ENCODE data around the gene MAP4K2. TPM values are rescaled to one million over a fixed set of nuclear protein-coding genes. Genes with fewer than 3 reads are reported as not detected.

The MAP4K2 gene
- total RNA-seq, 1 donor from 2014 or later, result 70.2 TPM

GRCh38 chr11:64834723-64835615 is 32.0 kb upstream of the MAP4K2 start:
- H3K27me3 Mint-ChIP-seq (ENCODE audit: insufficient read depth), result no peaks in the 10 kb centered on the region
- H3K4me3 Mint-ChIP-seq, result no peak overlapping the region
- H3K27ac Mint-ChIP-seq, result no peak overlapping the region
- H3K9me3 Mint-ChIP-seq, result no peaks in the 10 kb centered on the region
- no peak for DNase-seq (ENCODE audit: low spot score)
- intact Hi-C loops (cut with micrococcal nuclease), result no loop called here
- H3K36me3 Mint-ChIP-seq (ENCODE audit: low read depth), result no peaks in the 10 kb centered on the region
- H3K4me1 Mint-ChIP-seq (ENCODE audit: low read depth), result no peaks in the 10 kb centered on the region

- H3K4me1 Mint-ChIP-seq (ENCODE audit: low read depth), result no peaks in the 10 kb centered on the region
- no peaks in the 10 kb centered on the region for H3K27me3 Mint-ChIP-seq (ENCODE audit: insufficient read depth)
- H3K4me3 Mint-ChIP-seq, result no peak overlapping the region
- H3K36me3 Mint-ChIP-seq (ENCODE audit: low read depth), result no peaks in the 10 kb centered on the region
- H3K27ac Mint-ChIP-seq, result no peak overlapping the region
- no peaks in the 10 kb centered on the region for H3K9me3 Mint-ChIP-seq
- no peak for DNase-seq (ENCODE audit: low spot score)
- intact Hi-C loops (cut with micrococcal nuclease), result no loop called here
These were observed 31.2 kb upstream of the MAP4K2 start for GRCh38 chr11:64834031-64834722.

GRCh38 chr11:64833509-64833908 is 30.5 kb upstream of the MAP4K2 start:
- intact Hi-C loops (cut with micrococcal nuclease), result no loop called here
- Mint-ChIP-seq H3K36me3 (ENCODE audit: low read depth) (no peaks in the 10 kb centered on the region), H3K27me3 (ENCODE audit: insufficient read depth) (no peaks in the 10 kb centered on the region), H3K4me1 (ENCODE audit: low read depth) (no peaks in the 10 kb centered on the region), H3K27ac (no peak overlapping the region), H3K9me3 (no peaks in the 10 kb centered on the region), H3K4me3 (no peak overlapping the region)
- DNase-seq (ENCODE audit: low spot score), result no peak

GRCh38 chr11:64833198-64833502 is 30.1 kb upstream of the MAP4K2 start:
- no peak overlapping the region for H3K27ac Mint-ChIP-seq
- H3K9me3 Mint-ChIP-seq, result no peaks in the 10 kb centered on the region
- H3K36me3 Mint-ChIP-seq (ENCODE audit: low read depth), result no peaks in the 10 kb centered on the region
- no peak overlapping the region for H3K4me3 Mint-ChIP-seq
- intact Hi-C loops (cut with micrococcal nuclease), result no loop called here
- H3K27me3 Mint-ChIP-seq (ENCODE audit: insufficient read depth), result no peaks in the 10 kb centered on the region
- DNase-seq (ENCODE audit: low spot score), result no peak
- H3K4me1 Mint-ChIP-seq (ENCODE audit: low read depth), result no peaks in the 10 kb centered on the region

- DNase-seq (ENCODE audit: low spot score), result no peak
- Mint-ChIP-seq H3K4me1 (ENCODE audit: low read depth) (no peaks in the 10 kb centered on the region), H3K9me3 (no peaks in the 10 kb centered on the region), H3K27me3 (ENCODE audit: insufficient read depth) (no peaks in the 10 kb centered on the region), H3K27ac (no peak overlapping the region), H3K4me3 (no peak overlapping the region), H3K36me3 (ENCODE audit: low read depth) (no peaks in the 10 kb centered on the region)
- intact Hi-C loops (cut with micrococcal nuclease), result no loop called here
These were observed 29.6 kb upstream of the MAP4K2 start for GRCh38 chr11:64832467-64833197.

GRCh38 chr11:64831411-64831891 is 28.4 kb upstream of the MAP4K2 start:
- no peak for DNase-seq (ENCODE audit: low spot score)

GRCh38 chr11:64829536-64830251 is 26.7 kb upstream of the MAP4K2 start:
- DNase-seq (ENCODE audit: low spot score), result no peak

More at GRCh38 chr11:64831411-64831891, 28.4 kb upstream of the MAP4K2 start:
- Mint-ChIP-seq H3K9me3 (no peaks in the 10 kb centered on the region), H3K4me1 (ENCODE audit: low read depth) (no peaks in the 10 kb centered on the region), H3K4me3 (no peak overlapping the region), H3K27me3 (ENCODE audit: insufficient read depth) (no peaks in the 10 kb centered on the region), H3K27ac (no peak overlapping the region), H3K36me3 (ENCODE audit: low read depth) (no peaks in the 10 kb centered on the region)
- intact Hi-C loops (cut with micrococcal nuclease), result no loop called here

GRCh38 chr11:64827451-64827839 is 24.4 kb upstream of the MAP4K2 start:
- Mint-ChIP-seq H3K4me1 (ENCODE audit: low read depth) (no peaks in the 10 kb centered on the region), H3K4me3 (no peak overlapping the region), H3K27me3 (ENCODE audit: insufficient read depth) (peaks cover 1% of the 10 kb centered on the region), H3K27ac (no peak overlapping the region), H3K36me3 (ENCODE audit: low read depth) (no peaks in the 10 kb centered on the region), H3K9me3 (no peaks in the 10 kb centered on the region)
- DNase-seq (ENCODE audit: low spot score), result no peak
- intact Hi-C loops (cut with micrococcal nuclease), result no loop called here

More at GRCh38 chr11:64829536-64830251, 26.7 kb upstream of the MAP4K2 start:
- H3K9me3 Mint-ChIP-seq, result no peaks in the 10 kb centered on the region
- H3K4me3 Mint-ChIP-seq, result no peak overlapping the region
- H3K4me1 Mint-ChIP-seq (ENCODE audit: low read depth), result no peaks in the 10 kb centered on the region
- intact Hi-C loops (cut with micrococcal nuclease), result no loop called here
- no peak overlapping the region for H3K27ac Mint-ChIP-seq
- H3K27me3 Mint-ChIP-seq (ENCODE audit: insufficient read depth), result no peaks in the 10 kb centered on the region
- no peaks in the 10 kb centered on the region for H3K36me3 Mint-ChIP-seq (ENCODE audit: low read depth)

- H3K27ac Mint-ChIP-seq, result no peak overlapping the region
- no peaks in the 10 kb centered on the region for H3K4me1 Mint-ChIP-seq (ENCODE audit: low read depth)
- no peaks in the 10 kb centered on the region for H3K9me3 Mint-ChIP-seq
- H3K36me3 Mint-ChIP-seq (ENCODE audit: low read depth), result no peaks in the 10 kb centered on the region
- intact Hi-C loops (cut with micrococcal nuclease), result no loop called here
- no peak overlapping the region for H3K4me3 Mint-ChIP-seq
- no peak for DNase-seq (ENCODE audit: low spot score)
- H3K27me3 Mint-ChIP-seq (ENCODE audit: insufficient read depth), result peaks cover 1% of the 10 kb centered on the region
These were observed 23.8 kb upstream of the MAP4K2 start for GRCh38 chr11:64826578-64827450.

- peaks cover 1% of the 10 kb centered on the region for H3K27me3 Mint-ChIP-seq (ENCODE audit: insufficient read depth)
- H3K4me1 Mint-ChIP-seq (ENCODE audit: low read depth), result no peaks in the 10 kb centered on the region
- H3K27ac Mint-ChIP-seq, result no peak overlapping the region
- intact Hi-C loops (cut with micrococcal nuclease), result no loop called here
- no peaks in the 10 kb centered on the region for H3K36me3 Mint-ChIP-seq (ENCODE audit: low read depth)
- no peaks in the 10 kb centered on the region for H3K9me3 Mint-ChIP-seq
- DNase-seq (ENCODE audit: low spot score), result no peak
- no peak overlapping the region for H3K4me3 Mint-ChIP-seq
These were observed 23.0 kb upstream of the MAP4K2 start for GRCh38 chr11:64826062-64826461.

- intact Hi-C loops (cut with micrococcal nuclease), result no loop called here
- peaks cover 1% of the 10 kb centered on the region for H3K27me3 Mint-ChIP-seq (ENCODE audit: insufficient read depth)
- DNase-seq (ENCODE audit: low spot score), result no peak
- no peaks in the 10 kb centered on the region for H3K4me1 Mint-ChIP-seq (ENCODE audit: low read depth)
- H3K9me3 Mint-ChIP-seq, result no peaks in the 10 kb centered on the region
- H3K36me3 Mint-ChIP-seq (ENCODE audit: low read depth), result no peaks in the 10 kb centered on the region
- H3K27ac Mint-ChIP-seq, result no peak overlapping the region
- H3K4me3 Mint-ChIP-seq, result no peak overlapping the region
These were observed 20.6 kb upstream of the MAP4K2 start for GRCh38 chr11:64823568-64824119.
